HepG2 (cell line): ENCODE data around the gene WDR87. TPM values are rescaled to one million over a fixed set of nuclear protein-coding genes. Genes with fewer than 3 reads are reported as not detected.

ENCODE experiments used
- AKAP8 ChIP-seq: sonication (generic); formaldehyde crosslinking; IDR thresholded peaks from 2 replicates; pipeline ENCODE4 v1.5.1; 2020; ENCODE audit warnings: mild to moderate bottlenecking, missing genetic modification reagents
- HDAC2 ChIP-seq: sonication (generic); formaldehyde crosslinking; IDR thresholded peaks from 2 replicates; pipeline ENCODE4 v1.4.0; 2020; ENCODE audit warnings: missing genetic modification reagents
- NBN ChIP-seq: fragments of 450-650 bp; conservative IDR thresholded peaks from 2 replicates; pipeline ENCODE4 v1.6.1; 2017
- RXRA ChIP-seq: sonication (generic); formaldehyde crosslinking; IDR thresholded peaks from 2 replicates; pipeline ENCODE4 v1.5.1; 2020; ENCODE audit warnings: missing genetic modification reagents
- XRCC5 ChIP-seq: fragments of 200-400 bp; formaldehyde crosslinking; optimal IDR thresholded peaks from 2 replicates; pipeline ENCODE3; 2017; ENCODE audit warnings: mild to moderate bottlenecking, low read length
- ZNF20 ChIP-seq: sonication (generic); formaldehyde crosslinking; IDR thresholded peaks from 2 replicates; pipeline ENCODE4 v1.4.0; 2020; ENCODE audit warnings: mild to moderate bottlenecking, moderate library complexity, missing genetic modification reagents
- ZNF678 ChIP-seq: sonication (generic); formaldehyde crosslinking; IDR thresholded peaks from 2 replicates; pipeline ENCODE4 v1.4.0; 2020; ENCODE audit warnings: mild to moderate bottlenecking, missing genetic modification reagents
- polyA plus RNA-seq, 8 experiments: library from polyadenylated mRNA; depleted of rRNA in 3 of 8; stranded (reverse) in 7 of 8; unstranded in 1 of 8; fragments of >200 nt; fragmentation: Illumina TruSeq in 4 of 8; extraction: Trizol in 4 of 8; gene quantifications; 2 replicates each; pipeline versions ENCODE4 v1.2.1 to v1.2.3, GENCODE V29; 2011 to 2016; ENCODE audit warnings: low read depth in 4 of 8, missing spikeins in 1 of 8, mixed read lengths in 1 of 8; ENCODE audit not compliant: insufficient read depth in 1 of 8
- total RNA-seq, 5 experiments: library from RNA; depleted of rRNA; stranded (reverse); fragments of >200 nt; fragmentation: Illumina TruSeq; extraction: Trizol; gene quantifications; 2 replicates each; pipeline ENCODE4 v1.2.3, GENCODE V29; 2016; ENCODE audit warnings: low read depth in 1 of 5
- TF ChIP-seq, protein P1 (sequence below): sonication (generic); formaldehyde crosslinking; IDR thresholded peaks from 2 replicates; pipeline ENCODE4 v1.4.0; 2020; ENCODE audit warnings: missing genetic modification reagents, mild to moderate bottlenecking, borderline replicate concordance
- TF ChIP-seq, protein P2 (sequence below): sonication (generic); formaldehyde crosslinking; IDR thresholded peaks from 2 replicates; pipeline ENCODE4 v1.5.1; 2020; ENCODE audit warnings: mild to moderate bottlenecking, missing genetic modification reagents
- TF ChIP-seq, protein P3 (sequence below): sonication (generic); formaldehyde crosslinking; IDR thresholded peaks from 2 replicates; pipeline ENCODE4 v1.4.0; 2020; ENCODE audit warnings: mild to moderate bottlenecking, missing genetic modification reagents
- TF ChIP-seq, protein P4 (sequence below): sonication (generic); formaldehyde crosslinking; IDR thresholded peaks from 2 replicates; pipeline ENCODE4 v1.4.0; 2020; ENCODE audit warnings: missing genetic modification reagents, mild to moderate bottlenecking, borderline replicate concordance
- TF ChIP-seq, protein P5 (sequence below): sonication (generic); formaldehyde crosslinking; IDR thresholded peaks from 2 replicates; pipeline ENCODE4 v1.9.0; 2021; ENCODE audit warnings: missing genetic modification reagents, borderline replicate concordance
- TF ChIP-seq, protein P6 (sequence below): sonication (generic); formaldehyde crosslinking; IDR thresholded peaks from 2 replicates; pipeline ENCODE4 v1.5.0; 2020; ENCODE audit warnings: missing genetic modification reagents
- TF ChIP-seq, protein P7 (sequence below): fragments of 450-650 bp; IDR thresholded peaks from 2 replicates; pipeline ENCODE4 v1.6.1; 2017
- TF ChIP-seq, protein P8 (sequence below): sonication (generic); formaldehyde crosslinking; conservative IDR thresholded peaks from 2 replicates; pipeline ENCODE4 v1.8.0; 2022; ENCODE audit warnings: missing genetic modification reagents

The WDR87 gene
- total and polyA plus RNA-seq, 2 of the 13 experiments (the other 11 are each of a cell fraction or from before 2014, with no cell fraction given) = not detected

DNA sequence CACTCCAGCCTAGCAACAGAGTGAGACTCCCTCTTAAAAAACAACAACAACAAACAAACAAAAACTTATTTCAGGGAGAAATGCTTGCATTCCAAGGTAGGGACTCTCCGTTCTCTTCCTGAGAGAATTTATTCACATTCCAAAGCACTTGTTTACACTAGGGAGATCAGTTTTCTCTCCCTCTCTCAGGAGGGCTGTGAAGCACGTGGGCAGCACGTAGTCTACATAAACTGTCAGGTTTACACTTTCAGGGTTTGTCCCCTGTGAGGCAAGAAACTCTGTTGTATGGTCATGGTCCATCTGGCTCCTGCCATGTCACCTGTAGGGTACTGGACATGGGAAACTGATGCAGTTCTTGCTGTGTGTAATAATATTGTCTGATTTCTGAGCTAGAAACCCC is 31.6 kb downstream of the WDR87 start (continued):
- TF ChIP-seq, protein P1, sequence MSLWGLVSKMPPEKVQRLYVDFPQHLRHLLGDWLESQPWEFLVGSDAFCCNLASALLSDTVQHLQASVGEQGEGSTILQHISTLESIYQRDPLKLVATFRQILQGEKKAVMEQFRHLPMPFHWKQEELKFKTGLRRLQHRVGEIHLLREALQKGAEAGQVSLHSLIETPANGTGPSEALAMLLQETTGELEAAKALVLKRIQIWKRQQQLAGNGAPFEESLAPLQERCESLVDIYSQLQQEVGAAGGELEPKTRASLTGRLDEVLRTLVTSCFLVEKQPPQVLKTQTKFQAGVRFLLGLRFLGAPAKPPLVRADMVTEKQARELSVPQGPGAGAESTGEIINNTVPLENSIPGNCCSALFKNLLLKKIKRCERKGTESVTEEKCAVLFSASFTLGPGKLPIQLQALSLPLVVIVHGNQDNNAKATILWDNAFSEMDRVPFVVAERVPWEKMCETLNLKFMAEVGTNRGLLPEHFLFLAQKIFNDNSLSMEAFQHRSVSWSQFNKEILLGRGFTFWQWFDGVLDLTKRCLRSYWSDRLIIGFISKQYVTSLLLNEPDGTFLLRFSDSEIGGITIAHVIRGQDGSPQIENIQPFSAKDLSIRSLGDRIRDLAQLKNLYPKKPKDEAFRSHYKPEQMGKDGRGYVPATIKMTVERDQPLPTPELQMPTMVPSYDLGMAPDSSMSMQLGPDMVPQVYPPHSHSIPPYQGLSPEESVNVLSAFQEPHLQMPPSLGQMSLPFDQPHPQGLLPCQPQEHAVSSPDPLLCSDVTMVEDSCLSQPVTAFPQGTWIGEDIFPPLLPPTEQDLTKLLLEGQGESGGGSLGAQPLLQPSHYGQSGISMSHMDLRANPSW (CRISPR knock-in tag) = no peak
- TF ChIP-seq, protein P2, sequence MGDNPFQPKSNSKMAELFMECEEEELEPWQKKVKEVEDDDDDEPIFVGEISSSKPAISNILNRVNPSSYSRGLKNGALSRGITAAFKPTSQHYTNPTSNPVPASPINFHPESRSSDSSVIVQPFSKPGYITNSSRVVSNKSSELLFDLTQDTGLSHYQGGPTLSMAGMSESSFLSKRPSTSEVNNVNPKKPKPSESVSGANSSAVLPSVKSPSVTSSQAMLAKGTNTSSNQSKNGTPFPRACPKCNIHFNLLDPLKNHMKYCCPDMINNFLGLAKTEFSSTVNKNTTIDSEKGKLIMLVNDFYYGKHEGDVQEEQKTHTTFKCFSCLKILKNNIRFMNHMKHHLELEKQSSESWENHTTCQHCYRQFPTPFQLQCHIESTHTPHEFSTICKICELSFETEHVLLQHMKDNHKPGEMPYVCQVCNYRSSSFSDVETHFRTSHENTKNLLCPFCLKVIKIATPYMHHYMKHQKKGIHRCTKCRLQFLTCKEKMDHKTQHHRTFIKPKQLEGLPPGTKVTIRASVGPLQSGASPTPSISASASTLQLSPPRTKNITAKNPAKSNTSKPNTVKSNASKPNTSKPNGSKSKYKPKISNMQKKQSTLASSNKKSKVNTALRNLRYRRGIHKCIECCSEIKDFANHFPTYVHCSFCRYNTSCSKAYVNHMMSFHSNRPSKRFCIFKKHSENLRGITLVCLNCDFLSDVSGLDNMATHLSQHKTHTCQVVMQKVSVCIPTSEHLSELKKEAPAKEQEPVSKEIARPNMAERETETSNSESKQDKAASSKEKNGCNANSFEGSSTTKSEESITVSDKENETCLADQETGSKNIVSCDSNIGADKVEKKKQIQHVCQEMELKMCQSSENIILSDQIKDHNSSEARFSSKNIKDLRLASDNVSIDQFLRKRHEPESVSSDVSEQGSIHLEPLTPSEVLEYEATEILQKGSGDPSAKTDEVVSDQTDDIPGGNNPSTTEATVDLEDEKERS = no peak
- TF ChIP-seq, protein P3, sequence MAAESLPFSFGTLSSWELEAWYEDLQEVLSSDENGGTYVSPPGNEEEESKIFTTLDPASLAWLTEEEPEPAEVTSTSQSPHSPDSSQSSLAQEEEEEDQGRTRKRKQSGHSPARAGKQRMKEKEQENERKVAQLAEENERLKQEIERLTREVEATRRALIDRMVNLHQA (CRISPR knock-in tag) = no peak
- TF ChIP-seq, protein P4, sequence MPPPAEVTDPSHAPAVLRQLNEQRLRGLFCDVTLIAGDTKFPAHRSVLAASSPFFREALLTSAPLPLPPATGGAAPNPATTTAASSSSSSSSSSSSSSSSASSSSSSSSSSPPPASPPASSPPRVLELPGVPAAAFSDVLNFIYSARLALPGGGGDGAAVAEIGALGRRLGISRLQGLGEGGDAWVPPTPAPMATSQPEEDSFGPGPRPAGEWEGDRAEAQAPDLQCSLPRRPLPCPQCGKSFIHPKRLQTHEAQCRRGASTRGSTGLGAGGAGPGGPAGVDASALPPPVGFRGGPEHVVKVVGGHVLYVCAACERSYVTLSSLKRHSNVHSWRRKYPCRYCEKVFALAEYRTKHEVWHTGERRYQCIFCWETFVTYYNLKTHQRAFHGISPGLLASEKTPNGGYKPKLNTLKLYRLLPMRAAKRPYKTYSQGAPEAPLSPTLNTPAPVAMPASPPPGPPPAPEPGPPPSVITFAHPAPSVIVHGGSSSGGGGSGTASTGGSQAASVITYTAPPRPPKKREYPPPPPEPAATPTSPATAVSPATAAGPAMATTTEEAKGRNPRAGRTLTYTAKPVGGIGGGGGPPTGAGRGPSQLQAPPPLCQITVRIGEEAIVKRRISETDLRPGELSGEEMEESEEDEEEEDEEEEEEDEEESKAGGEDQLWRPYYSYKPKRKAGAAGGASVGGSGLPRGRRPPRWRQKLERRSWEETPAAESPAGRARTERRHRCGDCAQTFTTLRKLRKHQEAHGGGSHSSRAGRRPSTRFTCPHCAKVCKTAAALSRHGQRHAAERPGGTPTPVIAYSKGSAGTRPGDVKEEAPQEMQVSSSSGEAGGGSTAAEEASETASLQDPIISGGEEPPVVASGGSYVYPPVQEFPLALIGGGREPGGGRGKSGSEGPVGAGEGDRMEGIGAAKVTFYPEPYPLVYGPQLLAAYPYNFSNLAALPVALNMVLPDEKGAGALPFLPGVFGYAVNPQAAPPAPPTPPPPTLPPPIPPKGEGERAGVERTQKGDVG (CRISPR knock-in tag) = no peak
- TF ChIP-seq, protein P5, sequence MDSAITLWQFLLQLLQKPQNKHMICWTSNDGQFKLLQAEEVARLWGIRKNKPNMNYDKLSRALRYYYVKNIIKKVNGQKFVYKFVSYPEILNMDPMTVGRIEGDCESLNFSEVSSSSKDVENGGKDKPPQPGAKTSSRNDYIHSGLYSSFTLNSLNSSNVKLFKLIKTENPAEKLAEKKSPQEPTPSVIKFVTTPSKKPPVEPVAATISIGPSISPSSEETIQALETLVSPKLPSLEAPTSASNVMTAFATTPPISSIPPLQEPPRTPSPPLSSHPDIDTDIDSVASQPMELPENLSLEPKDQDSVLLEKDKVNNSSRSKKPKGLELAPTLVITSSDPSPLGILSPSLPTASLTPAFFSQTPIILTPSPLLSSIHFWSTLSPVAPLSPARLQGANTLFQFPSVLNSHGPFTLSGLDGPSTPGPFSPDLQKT (CRISPR knock-in tag) = no peak
- no peak for TF ChIP-seq RXRA
- TF ChIP-seq, protein P6, sequence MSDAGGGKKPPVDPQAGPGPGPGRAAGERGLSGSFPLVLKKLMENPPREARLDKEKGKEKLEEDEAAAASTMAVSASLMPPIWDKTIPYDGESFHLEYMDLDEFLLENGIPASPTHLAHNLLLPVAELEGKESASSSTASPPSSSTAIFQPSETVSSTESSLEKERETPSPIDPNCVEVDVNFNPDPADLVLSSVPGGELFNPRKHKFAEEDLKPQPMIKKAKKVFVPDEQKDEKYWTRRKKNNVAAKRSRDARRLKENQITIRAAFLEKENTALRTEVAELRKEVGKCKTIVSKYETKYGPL (CRISPR knock-in tag) = no peak
- TF ChIP-seq ZNF678 (CRISPR knock-in tag) = no peak
- TF ChIP-seq NBN = no peak
- no peak for TF ChIP-seq ZNF20 (CRISPR knock-in tag)
- TF ChIP-seq XRCC5 = no peak
- TF ChIP-seq, protein P7, sequence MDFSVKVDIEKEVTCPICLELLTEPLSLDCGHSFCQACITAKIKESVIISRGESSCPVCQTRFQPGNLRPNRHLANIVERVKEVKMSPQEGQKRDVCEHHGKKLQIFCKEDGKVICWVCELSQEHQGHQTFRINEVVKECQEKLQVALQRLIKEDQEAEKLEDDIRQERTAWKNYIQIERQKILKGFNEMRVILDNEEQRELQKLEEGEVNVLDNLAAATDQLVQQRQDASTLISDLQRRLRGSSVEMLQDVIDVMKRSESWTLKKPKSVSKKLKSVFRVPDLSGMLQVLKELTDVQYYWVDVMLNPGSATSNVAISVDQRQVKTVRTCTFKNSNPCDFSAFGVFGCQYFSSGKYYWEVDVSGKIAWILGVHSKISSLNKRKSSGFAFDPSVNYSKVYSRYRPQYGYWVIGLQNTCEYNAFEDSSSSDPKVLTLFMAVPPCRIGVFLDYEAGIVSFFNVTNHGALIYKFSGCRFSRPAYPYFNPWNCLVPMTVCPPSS = no peak
- peak; percentile 58 for TF ChIP-seq HDAC2 (CRISPR knock-in tag)
- TF ChIP-seq, protein P8, sequence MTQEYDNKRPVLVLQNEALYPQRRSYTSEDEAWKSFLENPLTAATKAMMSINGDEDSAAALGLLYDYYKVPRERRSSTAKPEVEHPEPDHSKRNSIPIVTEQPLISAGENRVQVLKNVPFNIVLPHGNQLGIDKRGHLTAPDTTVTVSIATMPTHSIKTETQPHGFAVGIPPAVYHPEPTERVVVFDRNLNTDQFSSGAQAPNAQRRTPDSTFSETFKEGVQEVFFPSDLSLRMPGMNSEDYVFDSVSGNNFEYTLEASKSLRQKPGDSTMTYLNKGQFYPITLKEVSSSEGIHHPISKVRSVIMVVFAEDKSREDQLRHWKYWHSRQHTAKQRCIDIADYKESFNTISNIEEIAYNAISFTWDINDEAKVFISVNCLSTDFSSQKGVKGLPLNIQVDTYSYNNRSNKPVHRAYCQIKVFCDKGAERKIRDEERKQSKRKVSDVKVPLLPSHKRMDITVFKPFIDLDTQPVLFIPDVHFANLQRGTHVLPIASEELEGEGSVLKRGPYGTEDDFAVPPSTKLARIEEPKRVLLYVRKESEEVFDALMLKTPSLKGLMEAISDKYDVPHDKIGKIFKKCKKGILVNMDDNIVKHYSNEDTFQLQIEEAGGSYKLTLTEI (CRISPR knock-in tag) = no peak
- TF ChIP-seq AKAP8 (CRISPR knock-in tag) = no peak
